ENCODE data around the gene ZC3H7A. TPM values are rescaled to one million over a fixed set of nuclear protein-coding genes. Genes with fewer than 3 reads are reported as not detected.

The ZC3H7A gene
- total and polyA plus RNA-seq, 8 donors = 16.1 to 110 (median 53.4) TPM

GRCh38 chr16:11774065-11774626, 22.9 kb downstream of the ZC3H7A start:
- Histone ChIP-seq H3K9me3 (no peaks in the 10 kb centered on the region), H3K36me3 (peaks cover 73 to 98% (median 97%) of the 10 kb centered on the region in 4 donors), H3K4me3 (no peak overlapping the region), H3K27ac (no peak overlapping the region), H3K27me3 (no peaks in the 10 kb centered on the region), H3K4me1 (no peaks in the 10 kb centered on the region)
- WGBS, 5 donors = 82 to 94% (median 87%) methylated on average over 3 of the region's 3 CpGs
- intact Hi-C loops (cut with DNase I; ENCODE audit: low total_unique reads) = no loop called here
- DNase-seq = no peak
- TF ChIP-seq EP300 (IDR thresholded peaks at IDR 0.05) (no peak), CTCF (IDR thresholded peaks at IDR 0.05) (no peak), POLR2A (IDR thresholded peaks at IDR 0.05) (no peak)

GRCh38 chr16:11768849-11769248, 28.2 kb downstream of the ZC3H7A start:
- Histone ChIP-seq H3K36me3 (peaks cover 68 to 98% (median 98%) of the 10 kb centered on the region in 4 donors), H3K4me3 (no peak overlapping the region), H3K9me3 (no peaks in the 10 kb centered on the region), H3K4me1 (no peaks in the 10 kb centered on the region), H3K27me3 (no peaks in the 10 kb centered on the region), H3K27ac (peak overlapping the region in 2 of 5 donors; percentile 14 to 25)
- intact Hi-C loops (cut with DNase I; ENCODE audit: low total_unique reads) = no loop called here
- DNase-seq = no peak
- 63 to 82% (median 80%) methylated on average over 7 of the region's 7 CpGs for WGBS, 5 donors
- no peak for TF ChIP-seq POLR2AphosphoS5 (IDR thresholded peaks at IDR 0.05)
- TF ChIP-seq EP300 (IDR thresholded peaks at IDR 0.05) = no peak
- TF ChIP-seq POLR2A (IDR thresholded peaks at IDR 0.05) = no peak
- no peak for TF ChIP-seq CTCF (IDR thresholded peaks at IDR 0.05)

- DNase-seq = no peak
- H3K36me3 ChIP-seq = peaks cover 44 to 96% (median 95%) of the 10 kb centered on the region in 4 donors
- no peak for TF ChIP-seq CTCF (IDR thresholded peaks at IDR 0.05)
- H3K9me3 ChIP-seq = no peaks in the 10 kb centered on the region
- no peak overlapping the region for H3K4me3 ChIP-seq
- H3K27me3 ChIP-seq = no peaks in the 10 kb centered on the region
- WGBS, 5 donors = 71 to 77% (median 73%) methylated on average over 4 of the region's 4 CpGs
- no peak overlapping the region for H3K27ac ChIP-seq
- H3K4me1 ChIP-seq = peaks cover 16 to 26% (median 20%) of the 10 kb centered on the region in 4 donors
- intact Hi-C loops (cut with DNase I; ENCODE audit: low total_unique reads) = no loop called here
Observed at GRCh38 chr16:11762431-11762830, 34.6 kb downstream of the ZC3H7A start.

- H3K27me3 ChIP-seq = no peaks in the 10 kb centered on the region
- no peak for DNase-seq
- WGBS, 5 donors = 61 to 79% (median 68%) methylated on average over 4 of the region's 4 CpGs
- H3K36me3 ChIP-seq = peaks cover 51 to 96% (median 94%) of the 10 kb centered on the region in 4 donors
- intact Hi-C loops (cut with DNase I; ENCODE audit: low total_unique reads) = no loop called here
- H3K4me1 ChIP-seq = peaks cover 19 to 38% (median 26%) of the 10 kb centered on the region in 4 donors
- peak overlapping the region in 3 of 5 donors; percentile 57 to 77 (median 61) for H3K27ac ChIP-seq
- H3K4me3 ChIP-seq = no peak overlapping the region
- H3K9me3 ChIP-seq = no peaks in the 10 kb centered on the region
- TF ChIP-seq EP300 (IDR thresholded peaks at IDR 0.05) (no peak), POLR2A (IDR thresholded peaks at IDR 0.05) (no peak), CTCF (IDR thresholded peaks at IDR 0.05) (no peak)
Observed at GRCh38 chr16:11759997-11760396, 37.1 kb downstream of the ZC3H7A start.

All from stomach (tissue), 9 donors.